Fibroblast of lung (primary cell): ENCODE measurements around the gene ZBTB7C.

Experiments
- EZH2 ChIP-seq: IDR thresholded peaks from 2 replicates; pipeline ENCODE4 v1.5.1; 2012; ENCODE audit warnings: low read length, control low read depth, mild to moderate bottlenecking; ENCODE audit errors: missing control alignments
- TF ChIP-seq, protein P1 (sequence below), 2 donors: IDR thresholded peaks in 1 of 2; conservative IDR thresholded peaks in 1 of 2; 1 replicate in 1 of 2; 2 replicates in 1 of 2; pipeline ENCODE4 v1.5.1; 2011 to 2012; ENCODE audit warnings: low read length in 2 of 2, control low read depth in 1 of 2, inconsistent platforms in 1 of 2, low read depth in 1 of 2, mild to moderate bottlenecking in 1 of 2

DNA sequence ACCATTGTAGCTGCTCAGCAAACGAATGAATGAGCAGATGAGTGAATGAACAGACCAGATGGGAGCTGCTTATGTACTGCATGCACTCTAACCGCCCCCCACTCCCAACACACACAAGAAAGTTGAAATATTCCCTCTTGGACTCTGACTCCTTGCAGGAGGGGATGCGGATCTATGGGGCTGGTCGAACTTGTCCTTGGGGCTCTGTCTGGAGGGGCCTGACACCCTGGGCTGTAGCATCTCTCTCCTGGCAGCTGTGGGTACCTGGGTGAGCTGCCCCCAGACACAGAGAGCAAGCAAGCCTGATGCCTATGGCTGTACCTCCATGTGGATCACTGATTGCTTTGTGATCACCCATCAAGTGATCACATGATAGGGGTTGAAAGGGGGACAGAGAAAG is 286.4 kb downstream of the ZBTB7C start:
- TF ChIP-seq, protein P1, sequence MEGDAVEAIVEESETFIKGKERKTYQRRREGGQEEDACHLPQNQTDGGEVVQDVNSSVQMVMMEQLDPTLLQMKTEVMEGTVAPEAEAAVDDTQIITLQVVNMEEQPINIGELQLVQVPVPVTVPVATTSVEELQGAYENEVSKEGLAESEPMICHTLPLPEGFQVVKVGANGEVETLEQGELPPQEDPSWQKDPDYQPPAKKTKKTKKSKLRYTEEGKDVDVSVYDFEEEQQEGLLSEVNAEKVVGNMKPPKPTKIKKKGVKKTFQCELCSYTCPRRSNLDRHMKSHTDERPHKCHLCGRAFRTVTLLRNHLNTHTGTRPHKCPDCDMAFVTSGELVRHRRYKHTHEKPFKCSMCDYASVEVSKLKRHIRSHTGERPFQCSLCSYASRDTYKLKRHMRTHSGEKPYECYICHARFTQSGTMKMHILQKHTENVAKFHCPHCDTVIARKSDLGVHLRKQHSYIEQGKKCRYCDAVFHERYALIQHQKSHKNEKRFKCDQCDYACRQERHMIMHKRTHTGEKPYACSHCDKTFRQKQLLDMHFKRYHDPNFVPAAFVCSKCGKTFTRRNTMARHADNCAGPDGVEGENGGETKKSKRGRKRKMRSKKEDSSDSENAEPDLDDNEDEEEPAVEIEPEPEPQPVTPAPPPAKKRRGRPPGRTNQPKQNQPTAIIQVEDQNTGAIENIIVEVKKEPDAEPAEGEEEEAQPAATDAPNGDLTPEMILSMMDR (conservative IDR thresholded peaks at IDR 0.05 in 1 of 2, IDR thresholded peaks at IDR 0.05 in 1 of 2; ENCODE audit: low read depth in 1 of 2, low read length in 2 of 2), result no peak
- TF ChIP-seq EZH2, result no peak
